ENCODE results near the gene TCFL5.

DNA sequence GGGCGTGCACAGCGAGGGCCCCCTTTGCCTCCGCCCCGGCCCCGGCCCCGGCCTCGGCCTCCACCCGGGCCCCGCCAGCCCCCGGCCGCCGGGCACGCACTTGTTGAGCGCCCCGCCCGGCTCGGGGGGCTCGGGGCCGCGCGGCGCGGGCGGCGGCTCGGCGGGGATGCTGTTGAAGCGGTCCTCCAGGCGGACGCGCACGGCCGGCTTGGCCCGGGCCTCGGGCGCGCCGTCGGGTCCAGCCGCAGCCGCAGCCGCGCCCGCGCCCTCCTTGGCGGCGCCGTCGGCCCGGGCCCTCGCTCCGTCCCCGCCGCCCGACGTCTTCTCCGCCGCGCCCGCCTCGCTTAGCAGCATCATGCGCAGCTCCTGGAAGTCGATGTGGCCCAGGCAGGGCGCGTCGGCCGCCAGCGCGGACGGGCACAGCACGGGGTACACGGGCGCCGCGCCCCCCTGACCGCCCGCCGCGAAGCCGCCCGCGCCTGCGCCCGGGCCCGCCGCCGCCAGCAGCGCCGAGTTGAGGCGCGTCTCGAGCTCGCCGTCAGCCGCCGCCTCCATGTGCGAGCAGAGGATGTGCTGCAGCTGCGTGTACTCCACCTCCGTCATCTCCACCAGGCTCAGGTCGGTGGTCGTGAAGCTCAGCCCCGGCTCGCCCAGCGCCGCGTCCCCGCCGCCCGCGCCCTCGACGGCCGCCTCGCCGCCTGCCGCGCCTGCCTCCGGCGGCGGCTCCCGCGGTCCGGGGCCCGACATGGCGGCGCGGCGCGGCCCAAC is 514 bp downstream of the TCFL5 start:
- TF ChIP-seq, protein P1, sequence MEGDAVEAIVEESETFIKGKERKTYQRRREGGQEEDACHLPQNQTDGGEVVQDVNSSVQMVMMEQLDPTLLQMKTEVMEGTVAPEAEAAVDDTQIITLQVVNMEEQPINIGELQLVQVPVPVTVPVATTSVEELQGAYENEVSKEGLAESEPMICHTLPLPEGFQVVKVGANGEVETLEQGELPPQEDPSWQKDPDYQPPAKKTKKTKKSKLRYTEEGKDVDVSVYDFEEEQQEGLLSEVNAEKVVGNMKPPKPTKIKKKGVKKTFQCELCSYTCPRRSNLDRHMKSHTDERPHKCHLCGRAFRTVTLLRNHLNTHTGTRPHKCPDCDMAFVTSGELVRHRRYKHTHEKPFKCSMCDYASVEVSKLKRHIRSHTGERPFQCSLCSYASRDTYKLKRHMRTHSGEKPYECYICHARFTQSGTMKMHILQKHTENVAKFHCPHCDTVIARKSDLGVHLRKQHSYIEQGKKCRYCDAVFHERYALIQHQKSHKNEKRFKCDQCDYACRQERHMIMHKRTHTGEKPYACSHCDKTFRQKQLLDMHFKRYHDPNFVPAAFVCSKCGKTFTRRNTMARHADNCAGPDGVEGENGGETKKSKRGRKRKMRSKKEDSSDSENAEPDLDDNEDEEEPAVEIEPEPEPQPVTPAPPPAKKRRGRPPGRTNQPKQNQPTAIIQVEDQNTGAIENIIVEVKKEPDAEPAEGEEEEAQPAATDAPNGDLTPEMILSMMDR (IDR thresholded peaks at IDR 0.05): no peak
- no peak for TF ChIP-seq POLR2AphosphoS5 (IDR thresholded peaks at IDR 0.05)
- no peak for TF ChIP-seq POLR2A (IDR thresholded peaks at IDR 0.05)
